Breast epithelium (tissue), 3 donors: Measurements from ENCODE around the gene AMOT.

Experiments
- CTCF ChIP-seq, 3 donors: fragments of 450-650 bp; IDR thresholded peaks; one replicate each; pipeline ENCODE4 v1.5.1; 2016 to 2017; ENCODE audit warnings: antibody characterized with exemption in 3 of 3, mild to moderate bottlenecking in 3 of 3, moderate library complexity in 3 of 3
- POLR2AphosphoS5 ChIP-seq, 3 donors: sonication (generic); formaldehyde crosslinking; IDR thresholded peaks; one replicate each; pipeline ENCODE4 v1.6.1; 2017; ENCODE audit warnings: antibody characterized with exemption in 3 of 3

GRCh38 chrX:112888916-112889315, 48.3 kb upstream of the AMOT start:
- TF ChIP-seq CTCF (IDR thresholded peaks at IDR 0.05) (no peak), POLR2AphosphoS5 (IDR thresholded peaks at IDR 0.05) (no peak)
